Sigmoid colon (tissue), 4 donors: Measurements from ENCODE around the gene TPX2.

ENCODE experiments used
- EP300 ChIP-seq, 4 donors: sonication (generic); formaldehyde crosslinking; IDR thresholded peaks; one replicate each; pipeline ENCODE4 v1.6.1; 2017; ENCODE audit warnings: antibody characterized with exemption in 4 of 4
- POLR2A ChIP-seq, 2 donors: fragments of 450-650 bp; IDR thresholded peaks; one replicate each; pipeline ENCODE4 v1.6.1; 2016; ENCODE audit warnings: antibody characterized with exemption in 2 of 2, mild to moderate bottlenecking in 2 of 2, moderate library complexity in 2 of 2
- TF ChIP-seq, protein P1 (sequence below), 4 experiments: fragments of 450-650 bp in 3 of 4; fragments of 200-600 bp in 1 of 4; IDR thresholded peaks; one replicate each; pipeline ENCODE4 v1.5.1; 2016 to 2019; ENCODE audit warnings: antibody characterized with exemption in 4 of 4, mild to moderate bottlenecking in 3 of 4, moderate library complexity in 2 of 4

DNA sequence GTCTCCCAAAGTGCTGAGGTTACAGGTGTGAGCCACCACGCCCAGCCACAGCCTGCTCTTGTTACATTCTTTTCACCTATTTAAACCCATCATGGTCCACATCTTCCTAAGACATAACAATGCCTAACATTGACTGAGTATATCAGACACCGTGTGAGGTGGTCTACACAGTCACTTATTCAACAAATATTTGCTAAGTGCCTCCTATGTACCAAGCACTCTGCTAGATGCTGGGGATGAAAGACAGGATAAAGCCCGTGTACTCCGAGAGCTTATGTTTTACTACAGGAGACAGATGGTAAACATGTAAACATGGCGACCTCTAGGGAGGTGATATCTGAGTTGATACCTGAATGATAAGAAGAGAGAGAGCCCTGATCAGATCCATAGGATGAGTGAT lies 29.2 kb upstream of the TPX2 start:
- TF ChIP-seq POLR2A (IDR thresholded peaks at IDR 0.05) = no peak
- TF ChIP-seq, protein P1, sequence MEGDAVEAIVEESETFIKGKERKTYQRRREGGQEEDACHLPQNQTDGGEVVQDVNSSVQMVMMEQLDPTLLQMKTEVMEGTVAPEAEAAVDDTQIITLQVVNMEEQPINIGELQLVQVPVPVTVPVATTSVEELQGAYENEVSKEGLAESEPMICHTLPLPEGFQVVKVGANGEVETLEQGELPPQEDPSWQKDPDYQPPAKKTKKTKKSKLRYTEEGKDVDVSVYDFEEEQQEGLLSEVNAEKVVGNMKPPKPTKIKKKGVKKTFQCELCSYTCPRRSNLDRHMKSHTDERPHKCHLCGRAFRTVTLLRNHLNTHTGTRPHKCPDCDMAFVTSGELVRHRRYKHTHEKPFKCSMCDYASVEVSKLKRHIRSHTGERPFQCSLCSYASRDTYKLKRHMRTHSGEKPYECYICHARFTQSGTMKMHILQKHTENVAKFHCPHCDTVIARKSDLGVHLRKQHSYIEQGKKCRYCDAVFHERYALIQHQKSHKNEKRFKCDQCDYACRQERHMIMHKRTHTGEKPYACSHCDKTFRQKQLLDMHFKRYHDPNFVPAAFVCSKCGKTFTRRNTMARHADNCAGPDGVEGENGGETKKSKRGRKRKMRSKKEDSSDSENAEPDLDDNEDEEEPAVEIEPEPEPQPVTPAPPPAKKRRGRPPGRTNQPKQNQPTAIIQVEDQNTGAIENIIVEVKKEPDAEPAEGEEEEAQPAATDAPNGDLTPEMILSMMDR (IDR thresholded peaks at IDR 0.05) = no peak
- TF ChIP-seq EP300 (IDR thresholded peaks at IDR 0.05) = no peak
